SH-SY5Y (cell line): ENCODE data around the gene AMBRA1.

Experiments
- GATA2 ChIP-seq: IDR thresholded peaks from 2 replicates; pipeline ENCODE4 v1.6.1; 2011; ENCODE audit warnings: mild to moderate bottlenecking, low read depth, low read length
- GATA3 ChIP-seq: IDR thresholded peaks from 2 replicates; pipeline ENCODE4 v1.6.1; 2011; ENCODE audit warnings: low read depth, mild to moderate bottlenecking, low read length, moderate library complexity

Gene AMBRA1

DNA sequence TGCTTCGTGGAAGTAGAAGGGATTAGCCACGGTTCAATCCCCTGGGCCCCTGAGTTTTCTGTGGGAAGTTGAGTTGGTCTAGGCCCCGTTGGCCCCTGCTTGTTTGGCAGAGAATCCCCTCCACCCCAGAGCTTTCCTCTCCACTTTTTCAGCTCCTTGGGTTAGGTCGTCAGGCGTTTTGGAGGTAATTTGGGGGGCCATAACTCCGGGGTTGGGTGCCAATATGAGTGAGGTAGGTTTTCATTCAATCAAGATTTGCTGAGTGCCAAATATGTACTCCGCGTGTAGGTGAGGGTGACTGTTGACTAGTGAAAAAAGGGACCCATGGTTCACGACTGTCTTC lies 24.1 kb upstream of the AMBRA1 start:
- TF ChIP-seq GATA2 = no peak
- TF ChIP-seq GATA3 = no peak

- TF ChIP-seq GATA2 (no peak), GATA3 (no peak)
Measured at GRCh38 chr11:46617134-46617971, 23.5 kb upstream of the AMBRA1 start, which contains the start of the genes ATG13 and HARBI1. TSS of gene ATG13 (plus strand) at chr11:46617553. CDS start at chr11:46644292, 26,739 bp downstream. TSS of gene HARBI1 (minus strand) at chr11:46617227. CDS start at chr11:46616237, 990 bp downstream.

- TF ChIP-seq GATA2 (no peak), GATA3 (no peak)
Measured at GRCh38 chr11:46616551-46617133, 22.8 kb upstream of the AMBRA1 start.

DNA sequence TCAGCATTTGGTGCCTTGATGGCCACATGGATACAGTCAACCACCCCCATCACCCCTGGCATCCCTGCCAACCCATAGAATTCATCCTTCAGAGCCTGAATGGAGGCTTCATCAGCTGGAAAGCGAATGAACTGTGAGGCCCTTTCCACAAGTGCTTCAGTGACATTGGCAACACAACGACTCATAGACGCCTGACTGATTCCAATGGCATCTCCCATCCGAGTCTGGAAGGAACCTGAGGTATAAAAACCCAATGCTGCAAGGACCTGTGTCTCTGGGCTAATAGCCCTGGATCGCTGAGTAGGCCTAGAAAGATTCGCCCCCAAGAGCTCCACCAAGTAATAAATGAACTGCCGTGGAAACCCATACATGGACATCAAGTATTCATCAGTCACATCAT lies 21.9 kb upstream of the AMBRA1 start:
- no peak for TF ChIP-seq GATA3
- no peak for TF ChIP-seq GATA2

DNA sequence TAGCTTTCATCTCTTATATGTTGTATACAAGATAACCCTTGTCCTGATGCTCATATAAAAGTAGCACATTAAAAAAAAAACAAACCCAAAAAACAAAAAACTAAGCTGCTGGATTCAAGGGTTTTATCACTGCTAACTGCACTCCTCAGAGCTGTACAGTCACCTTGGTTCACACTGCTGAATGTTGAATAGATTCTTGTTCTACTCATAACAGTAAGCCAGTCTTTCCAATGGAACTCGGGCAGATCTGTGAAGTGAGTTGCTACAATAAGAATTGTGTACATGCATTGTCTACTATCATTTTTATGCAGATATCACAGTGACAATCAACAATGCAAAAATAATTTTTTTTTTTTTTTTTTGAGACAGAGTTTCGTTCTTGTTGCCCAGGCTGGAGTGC lies 18.5 kb upstream of the AMBRA1 start:
- TF ChIP-seq GATA3 (no peak), GATA2 (no peak)

DNA sequence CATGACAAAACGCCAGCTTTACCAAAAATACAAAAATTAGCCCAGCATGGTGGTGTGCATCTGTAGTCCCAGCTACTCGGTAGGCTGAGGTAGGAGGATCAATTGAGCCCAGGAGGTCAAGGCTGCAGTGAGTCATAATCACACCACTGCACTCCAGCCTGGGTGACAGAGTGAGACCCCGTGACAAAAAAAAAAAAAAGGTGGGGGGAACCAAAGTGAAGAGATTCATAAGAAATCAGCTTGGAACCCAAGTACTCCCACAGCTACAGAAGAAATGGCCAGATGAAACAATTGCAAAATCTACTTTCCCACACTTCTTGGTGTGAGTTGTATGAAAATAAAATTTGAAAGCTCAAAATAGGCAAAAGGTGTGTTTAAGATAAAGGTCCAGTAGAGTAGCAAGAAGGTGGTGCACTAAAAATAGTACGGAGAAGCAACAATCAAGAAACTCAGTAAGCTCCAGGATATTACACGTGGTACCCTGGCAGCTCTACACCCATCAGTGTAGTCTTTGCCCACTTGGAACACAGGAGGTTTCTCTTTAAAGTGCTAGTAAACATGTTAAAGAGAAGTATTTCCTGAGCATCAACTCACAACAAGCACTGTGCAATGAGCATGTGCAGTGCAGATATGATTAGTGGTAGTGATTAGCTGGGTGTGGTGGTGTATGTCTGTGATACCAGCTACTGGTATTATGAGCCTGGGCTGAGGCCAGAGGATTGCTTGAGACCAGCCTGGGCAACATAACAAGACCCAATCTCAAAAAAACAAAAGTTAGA lies 17.9 kb upstream of the AMBRA1 start:
- TF ChIP-seq GATA3 = no peak
- TF ChIP-seq GATA2 = no peak

- TF ChIP-seq GATA3 (no peak), GATA2 (no peak)
Measured at GRCh38 chr11:46609386-46609785, 15.6 kb upstream of the AMBRA1 start.

GRCh38 chr11:46607516-46607915 lies 13.7 kb upstream of the AMBRA1 start:
- TF ChIP-seq GATA3 = no peak
- TF ChIP-seq GATA2 = no peak

- TF ChIP-seq GATA2 (no peak), GATA3 (no peak)
Measured at GRCh38 chr11:46604796-46605195, 11.0 kb upstream of the AMBRA1 start.

DNA sequence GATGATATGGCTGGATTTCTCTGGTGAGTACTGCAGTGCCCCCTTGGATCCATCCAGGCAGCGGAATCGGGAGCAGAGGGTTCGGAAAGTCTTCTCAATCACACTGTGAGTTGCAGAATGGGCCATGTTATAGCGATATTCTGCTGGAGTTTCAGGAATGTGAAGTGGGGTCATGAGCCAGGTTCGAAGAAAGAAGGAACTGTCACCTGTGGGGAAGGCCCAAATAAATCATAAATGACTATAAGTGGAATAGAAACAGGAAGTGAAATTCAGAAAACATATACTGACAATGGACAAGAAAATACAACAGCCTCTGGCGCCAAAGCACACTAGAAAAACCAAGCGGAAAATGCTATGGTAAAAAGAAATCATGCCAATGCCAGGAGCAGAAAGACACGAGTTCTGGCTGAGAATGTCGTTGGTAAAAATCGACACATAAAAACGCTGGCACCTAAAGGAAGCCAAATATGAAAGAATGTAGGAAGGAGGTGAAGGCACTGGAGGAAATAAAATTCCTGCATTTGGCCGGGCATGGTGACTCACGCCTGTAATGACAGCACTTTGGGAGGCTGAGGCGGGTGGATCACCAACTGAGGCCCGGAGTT lies 10.0 kb upstream of the AMBRA1 start:
- TF ChIP-seq GATA3 = no peak
- no peak for TF ChIP-seq GATA2

DNA sequence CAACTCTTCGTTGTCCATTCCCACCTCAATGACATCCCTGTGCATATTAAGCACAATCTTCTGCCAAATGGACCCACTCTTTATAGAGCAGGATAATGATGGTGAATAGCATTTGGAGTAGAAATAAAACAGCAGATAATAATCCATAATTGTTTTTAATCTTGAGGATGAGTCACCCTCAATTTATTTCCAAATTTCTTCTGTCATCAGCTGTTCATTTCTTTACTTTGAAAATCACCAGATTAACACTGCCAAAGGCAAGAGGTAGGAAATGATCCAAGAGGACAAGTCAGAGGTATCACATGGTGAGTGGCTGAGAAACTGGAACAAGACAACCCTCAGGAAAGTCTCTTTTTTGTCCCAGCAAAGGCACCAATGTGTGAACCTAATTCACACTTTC lies 7.3 kb upstream of the AMBRA1 start:
- TF ChIP-seq GATA2 (no peak), GATA3 (no peak)

DNA sequence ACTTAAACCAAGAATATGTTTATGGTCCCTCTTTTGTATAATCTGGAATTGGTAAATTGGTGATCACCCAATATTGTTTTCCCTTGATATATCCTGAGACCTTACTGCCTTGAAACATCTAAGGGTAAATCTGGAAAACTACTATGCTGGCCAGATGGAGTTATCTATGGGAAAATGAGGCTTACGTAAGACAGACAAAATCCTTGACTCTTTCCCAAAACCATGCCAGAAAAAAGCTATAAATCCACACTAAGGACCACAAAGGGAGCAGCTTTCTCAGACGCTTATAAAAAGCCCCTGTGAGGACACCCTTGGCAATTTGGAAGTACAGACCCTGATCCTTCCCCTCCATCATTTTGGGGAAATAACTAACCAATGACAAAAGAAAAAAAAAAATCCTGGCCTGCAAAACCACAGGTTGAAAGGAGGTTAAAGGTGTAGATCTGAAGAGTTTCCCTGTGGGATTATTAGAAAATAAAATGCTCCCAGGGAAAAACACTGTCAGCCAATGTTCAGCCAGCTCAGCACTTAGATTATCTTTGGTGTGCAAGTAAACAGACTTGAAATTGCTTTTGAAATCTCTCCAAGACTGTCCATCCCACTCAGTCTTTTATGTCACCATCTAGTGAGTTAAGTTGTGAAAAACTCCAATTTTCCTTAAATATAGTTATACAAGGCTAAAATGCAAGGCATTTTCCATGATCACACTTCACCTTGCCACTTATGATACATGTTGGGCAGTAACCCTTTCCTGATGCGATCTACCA lies 6.6 kb upstream of the AMBRA1 start:
- TF ChIP-seq GATA2 (no peak), GATA3 (no peak)

DNA sequence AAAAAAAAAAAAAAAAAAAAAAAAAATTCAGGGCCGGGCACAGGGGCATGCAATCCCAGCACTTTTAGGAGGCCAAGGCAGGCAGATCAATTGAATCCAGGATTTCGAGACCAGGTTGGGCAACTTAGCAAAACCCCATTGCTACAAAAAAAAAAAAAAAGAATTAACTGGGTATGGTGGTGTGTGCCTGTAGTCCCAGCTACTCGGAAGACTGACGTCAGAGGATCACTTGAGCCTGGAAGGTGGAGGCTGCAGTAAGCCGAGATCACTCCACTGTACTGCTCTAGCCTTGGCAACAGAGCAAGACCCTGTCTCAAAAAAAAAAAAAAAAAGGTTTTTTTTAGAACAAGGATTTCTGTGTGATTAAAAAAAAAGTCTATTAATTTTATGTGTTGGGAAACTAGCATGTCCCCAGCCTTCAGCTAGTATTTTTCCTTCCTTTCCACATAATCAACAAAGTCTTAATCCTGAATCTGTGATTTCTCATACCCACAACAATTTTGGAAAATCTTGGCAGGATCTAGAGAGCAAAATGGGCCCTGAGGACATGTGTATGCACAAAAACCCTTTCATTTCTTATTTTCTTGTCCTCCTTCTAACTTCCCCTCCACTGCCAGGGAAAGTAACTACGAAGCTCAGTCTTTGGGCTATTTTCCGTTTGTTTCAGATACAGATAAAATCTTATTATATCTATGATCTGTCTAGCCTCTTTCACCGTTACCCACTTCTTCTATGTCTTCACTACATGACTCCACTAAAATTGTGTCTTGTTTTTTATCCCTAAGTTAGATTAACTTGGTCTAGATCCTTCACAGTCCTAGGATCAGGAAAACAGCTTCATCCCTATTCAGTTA lies 5.7 kb upstream of the AMBRA1 start:
- TF ChIP-seq GATA3 (no peak), GATA2 (no peak)
